Natural killer cell (primary cell): ENCODE data around the gene MEF2B. TPM values are rescaled to one million over a fixed set of nuclear protein-coding genes. Genes with fewer than 3 reads are reported as not detected.

Experiments used
- ATAC-seq, 3 donors: fragments of 150-1000 bp in 2 of 3; fragments of 200-7000 bp in 1 of 3; cut with Tn5 transposase; 1 replicate in 1 of 3; 2 replicates in 2 of 3; pipeline ENCODE4 v1.10.0; 2021; ENCODE audit warnings: mild to moderate bottlenecking in 2 of 3, moderate library complexity in 2 of 3
- DNase-seq, 2 donors: peaks; one replicate each; pipeline versions ENCODE4 v3.0.0 to v3.0.0-alpha.2; 2013 to 2021; ENCODE audit warnings: mixed read lengths in 1 of 2
- H3K27ac ChIP-seq: one replicate; pipeline ENCODE4 v1.5.1; 2013; ENCODE audit warnings: mild to moderate bottlenecking, low read length
- H3K27me3 ChIP-seq: one replicate; pipeline ENCODE4 v1.6.1; 2013; ENCODE audit warnings: low read length; ENCODE audit not compliant: control insufficient read depth, insufficient read depth
- H3K36me3 ChIP-seq: one replicate; pipeline ENCODE4 v1.6.1; 2013; ENCODE audit warnings: low read length; ENCODE audit not compliant: control insufficient read depth, insufficient read depth
- H3K4me1 ChIP-seq: one replicate; pipeline ENCODE4 v1.6.1; 2013; ENCODE audit warnings: low read length; ENCODE audit not compliant: control insufficient read depth, insufficient read depth
- H3K4me3 ChIP-seq: one replicate; pipeline ENCODE4 v1.5.1; 2013; ENCODE audit warnings: low read length
- H3K9me3 ChIP-seq: one replicate; pipeline ENCODE4 v1.6.1; 2013; ENCODE audit warnings: low read length; ENCODE audit not compliant: control insufficient read depth, insufficient read depth
- H3K27ac Mint-ChIP-seq, 2 donors: one replicate each; pipeline ENCODE4 v1.8.0; 2022; ENCODE audit warnings: mild to moderate bottlenecking in 2 of 2, mixed read lengths in 2 of 2, moderate library complexity in 1 of 2
- H3K27me3 Mint-ChIP-seq, 2 donors: one replicate each; pipeline ENCODE4 v1.8.0; 2022; ENCODE audit warnings: low read depth in 2 of 2, mixed read lengths in 2 of 2
- H3K36me3 Mint-ChIP-seq: one replicate; pipeline ENCODE4 v1.8.0; 2022; ENCODE audit warnings: mixed read lengths
- H3K4me1 Mint-ChIP-seq, 2 donors: one replicate each; pipeline ENCODE4 v1.8.0; 2022; ENCODE audit warnings: mixed read lengths in 2 of 2
- H3K4me3 Mint-ChIP-seq: one replicate; pipeline ENCODE4 v1.8.0; 2022; ENCODE audit warnings: mild to moderate bottlenecking, moderate library complexity, mixed read lengths
- H3K9me3 Mint-ChIP-seq, 2 donors: one replicate each; pipeline ENCODE4 v1.8.0; 2022; ENCODE audit warnings: mixed read lengths in 2 of 2
- CTCF ChIP-seq: fragments of 200-600 bp; IDR thresholded peaks from one replicate; pipeline ENCODE4 v1.8.0; 2022; ENCODE audit warnings: antibody characterized with exemption
- WGBS: methylation state at CpG from one replicate; pipeline ENCODE4 v1.1.7; 2013; ENCODE audit warnings: missing lambda C conversion rate; ENCODE audit not compliant: insufficient coverage; 5-methylcytosine and 5-hydroxymethylcytosine counted together
- intact Hi-C: fragments of 100-400 bp; cut with micrococcal nuclease; formaldehyde crosslinking; loops from one replicate; pipeline ENCODE4 v1.14.2; 2022
- total RNA-seq, 4 donors: library from RNA; stranded (reverse); fragments of 120-200 nt in 1 of 4; gene quantifications; one replicate each; pipeline versions ENCODE4 v1.2.3 to v1.2.4, GENCODE V29; 2013 to 2022

Gene MEF2B
- total RNA-seq, 3 donors from 2014 or later (not counting 1 experiment from before 2014, with no cell fraction given) = 4.7 to 7.0 (median 5.6) TPM

GRCh38 chr19:19169236-19170052 is 619 bp downstream of the MEF2B start:
- no peaks in the 10 kb centered on the region for H3K9me3 Mint-ChIP-seq
- peaks cover 15 to 16% of the 10 kb centered on the region in 2 donors for H3K4me1 Mint-ChIP-seq
- H3K4me3 Mint-ChIP-seq = peak overlapping the region; percentile 71
- intact Hi-C loops = no loop called here
- H3K4me3 ChIP-seq = no peak overlapping the region
- H3K4me1 ChIP-seq = peaks cover 13% of the 10 kb centered on the region
- no peaks in the 10 kb centered on the region for H3K36me3 ChIP-seq
- no peak for DNase-seq
- peak overlapping the region in 1 of 2 donors; percentile 69 for H3K27ac Mint-ChIP-seq
- no peaks in the 10 kb centered on the region for H3K9me3 ChIP-seq
- H3K27me3 ChIP-seq = no peaks in the 10 kb centered on the region
- H3K27me3 Mint-ChIP-seq = peaks cover 0 to 4% of the 10 kb centered on the region in 2 donors
- no peak for TF ChIP-seq CTCF
- ATAC-seq = no peak
- H3K36me3 Mint-ChIP-seq = no peaks in the 10 kb centered on the region
- 86% methylated on average over 9 of the region's 9 CpGs for whole genome bisulfite sequencing
- no peak overlapping the region for H3K27ac ChIP-seq

- ATAC-seq (no peak), DNase-seq (no peak)
- Mint-ChIP-seq H3K27ac (no peak overlapping the region), H3K9me3 (no peaks in the 10 kb centered on the region), H3K4me3 (no peak overlapping the region), H3K4me1 (peaks cover 15 to 16% of the 10 kb centered on the region in 2 donors), H3K27me3 (peaks cover 0 to 4% of the 10 kb centered on the region in 2 donors), H3K36me3 (no peaks in the 10 kb centered on the region)
- H3K4me1 ChIP-seq = peaks cover 13% of the 10 kb centered on the region
- no peak overlapping the region for H3K27ac ChIP-seq
- TF ChIP-seq CTCF = no peak
- 91% methylated on average over 3 of the region's 3 CpGs for WGBS
- H3K4me3 ChIP-seq = no peak overlapping the region
- intact Hi-C loops = no loop called here
- H3K36me3 ChIP-seq = no peaks in the 10 kb centered on the region
- H3K9me3 ChIP-seq = no peaks in the 10 kb centered on the region
- H3K27me3 ChIP-seq = no peaks in the 10 kb centered on the region
These were observed 2.5 kb downstream of the MEF2B start for GRCh38 chr19:19167612-19168011.

GRCh38 chr19:19165396-19165795 is 4.7 kb downstream of the MEF2B start:
- ATAC-seq = no peak
- 92% methylated on average over 1 of the region's 1 CpG for WGBS
- intact Hi-C loops = no loop called here

More at GRCh38 chr19:19165396-19165795, 4.7 kb downstream of the MEF2B start:
- TF ChIP-seq CTCF = no peak
- no peak for DNase-seq
- Histone ChIP-seq H3K4me1 (peaks cover 14% of the 10 kb centered on the region), H3K9me3 (no peaks in the 10 kb centered on the region), H3K4me3 (no peak overlapping the region), H3K27ac (no peak overlapping the region), H3K27me3 (no peaks in the 10 kb centered on the region), H3K36me3 (no peaks in the 10 kb centered on the region)
- no peaks in the 10 kb centered on the region for H3K36me3 Mint-ChIP-seq
- H3K9me3 Mint-ChIP-seq = no peaks in the 10 kb centered on the region
- H3K27ac Mint-ChIP-seq = no peak overlapping the region
- H3K27me3 Mint-ChIP-seq = peaks cover 0 to 6% of the 10 kb centered on the region in 2 donors
- H3K4me3 Mint-ChIP-seq = no peak overlapping the region
- peaks cover 10 to 18% of the 10 kb centered on the region in 2 donors for H3K4me1 Mint-ChIP-seq
